ENCODE results near the gene MECP2. TPM values are rescaled to one million over a fixed set of nuclear protein-coding genes. Genes with fewer than 3 reads are reported as not detected.

Gene MECP2
- total RNA-seq, 1 experiment from 2014 or later, result 69.9 TPM

DNA sequence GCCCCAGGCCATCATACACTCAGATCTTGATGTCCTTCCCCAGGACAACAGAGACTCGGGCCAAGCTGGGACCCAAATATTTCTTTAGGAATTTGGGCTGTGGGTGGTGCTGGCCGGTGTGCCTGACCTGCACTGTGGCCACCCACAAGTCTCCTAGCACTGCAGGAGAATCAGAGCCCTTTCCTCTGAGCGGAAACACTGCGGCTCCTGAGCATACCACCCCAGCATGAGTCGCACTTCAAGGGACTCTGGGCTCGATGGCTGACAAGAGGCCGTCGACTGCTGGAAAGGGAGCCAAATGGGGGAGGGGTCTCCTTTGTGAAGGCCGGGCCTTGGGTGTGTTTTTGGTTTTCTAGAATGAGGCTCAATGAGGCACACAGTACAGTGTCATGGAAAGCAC lies 64.9 kb downstream of the MECP2 start:
- no peak overlapping the region for H3K27ac Mint-ChIP-seq (ENCODE audit: unreplicated experiment)
- no peaks in the 10 kb centered on the region for H3K4me1 Mint-ChIP-seq (ENCODE audit: low read depth, unreplicated experiment)
- H3K4me3 Mint-ChIP-seq (ENCODE audit: low read depth, unreplicated experiment), result no peak overlapping the region
- no peak for DNase-seq
- intact Hi-C loops (cut with micrococcal nuclease; ENCODE audit: unreplicated experiment), result no loop called here
- TF ChIP-seq, protein P1, sequence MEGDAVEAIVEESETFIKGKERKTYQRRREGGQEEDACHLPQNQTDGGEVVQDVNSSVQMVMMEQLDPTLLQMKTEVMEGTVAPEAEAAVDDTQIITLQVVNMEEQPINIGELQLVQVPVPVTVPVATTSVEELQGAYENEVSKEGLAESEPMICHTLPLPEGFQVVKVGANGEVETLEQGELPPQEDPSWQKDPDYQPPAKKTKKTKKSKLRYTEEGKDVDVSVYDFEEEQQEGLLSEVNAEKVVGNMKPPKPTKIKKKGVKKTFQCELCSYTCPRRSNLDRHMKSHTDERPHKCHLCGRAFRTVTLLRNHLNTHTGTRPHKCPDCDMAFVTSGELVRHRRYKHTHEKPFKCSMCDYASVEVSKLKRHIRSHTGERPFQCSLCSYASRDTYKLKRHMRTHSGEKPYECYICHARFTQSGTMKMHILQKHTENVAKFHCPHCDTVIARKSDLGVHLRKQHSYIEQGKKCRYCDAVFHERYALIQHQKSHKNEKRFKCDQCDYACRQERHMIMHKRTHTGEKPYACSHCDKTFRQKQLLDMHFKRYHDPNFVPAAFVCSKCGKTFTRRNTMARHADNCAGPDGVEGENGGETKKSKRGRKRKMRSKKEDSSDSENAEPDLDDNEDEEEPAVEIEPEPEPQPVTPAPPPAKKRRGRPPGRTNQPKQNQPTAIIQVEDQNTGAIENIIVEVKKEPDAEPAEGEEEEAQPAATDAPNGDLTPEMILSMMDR (IDR thresholded peaks at IDR 0.05; ENCODE audit: unreplicated experiment), result no peak
- CTCF ChIA-PET, result no interaction called here
- no peaks in the 10 kb centered on the region for H3K9me3 Mint-ChIP-seq (ENCODE audit: low read depth, unreplicated experiment)
- no TSS peak for BruUV-seq (replicated peaks)
- no peaks in the 10 kb centered on the region for H3K27me3 Mint-ChIP-seq (ENCODE audit: unreplicated experiment)
- H3K36me3 Mint-ChIP-seq (ENCODE audit: insufficient read depth, unreplicated experiment), result peaks cover 34% of the 10 kb centered on the region

DNA sequence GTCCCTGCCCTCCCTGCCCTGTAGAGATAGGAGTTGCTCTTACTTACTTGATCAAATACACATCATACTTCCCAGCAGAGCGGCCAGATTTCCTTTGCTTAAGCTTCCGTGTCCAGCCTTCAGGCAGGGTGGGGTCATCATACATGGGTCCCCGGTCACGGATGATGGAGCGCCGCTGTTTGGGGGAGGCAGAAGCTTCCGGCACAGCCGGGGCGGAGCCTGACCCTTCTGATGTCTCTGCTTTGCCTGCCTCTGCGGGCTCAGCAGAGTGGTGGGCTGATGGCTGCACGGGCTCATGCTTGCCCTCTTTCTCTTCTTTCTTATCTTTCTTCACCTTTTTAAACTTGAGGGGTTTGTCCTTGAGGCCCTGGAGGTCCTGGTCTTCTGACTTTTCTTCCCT lies 65.4 kb downstream of the MECP2 start:
- Mint-ChIP-seq H3K4me1 (ENCODE audit: low read depth, unreplicated experiment) (no peaks in the 10 kb centered on the region), H3K36me3 (ENCODE audit: insufficient read depth, unreplicated experiment) (peaks cover 31% of the 10 kb centered on the region), H3K9me3 (ENCODE audit: low read depth, unreplicated experiment) (no peaks in the 10 kb centered on the region), H3K27me3 (ENCODE audit: unreplicated experiment) (no peaks in the 10 kb centered on the region), H3K4me3 (ENCODE audit: low read depth, unreplicated experiment) (no peak overlapping the region), H3K27ac (ENCODE audit: unreplicated experiment) (no peak overlapping the region)
- no peak for DNase-seq
- CTCF ChIA-PET, result interaction anchor here (0.6 kb wide), 1 partner anchor 27 kb away, joined by 4 read pairs; no protein-coding TSS in a partner anchor
- TF ChIP-seq, protein P1 (IDR thresholded peaks at IDR 0.05; ENCODE audit: unreplicated experiment), result no peak
- intact Hi-C loops (cut with micrococcal nuclease; ENCODE audit: unreplicated experiment), result no loop called here
- no TSS peak for BruUV-seq (replicated peaks)

DNA sequence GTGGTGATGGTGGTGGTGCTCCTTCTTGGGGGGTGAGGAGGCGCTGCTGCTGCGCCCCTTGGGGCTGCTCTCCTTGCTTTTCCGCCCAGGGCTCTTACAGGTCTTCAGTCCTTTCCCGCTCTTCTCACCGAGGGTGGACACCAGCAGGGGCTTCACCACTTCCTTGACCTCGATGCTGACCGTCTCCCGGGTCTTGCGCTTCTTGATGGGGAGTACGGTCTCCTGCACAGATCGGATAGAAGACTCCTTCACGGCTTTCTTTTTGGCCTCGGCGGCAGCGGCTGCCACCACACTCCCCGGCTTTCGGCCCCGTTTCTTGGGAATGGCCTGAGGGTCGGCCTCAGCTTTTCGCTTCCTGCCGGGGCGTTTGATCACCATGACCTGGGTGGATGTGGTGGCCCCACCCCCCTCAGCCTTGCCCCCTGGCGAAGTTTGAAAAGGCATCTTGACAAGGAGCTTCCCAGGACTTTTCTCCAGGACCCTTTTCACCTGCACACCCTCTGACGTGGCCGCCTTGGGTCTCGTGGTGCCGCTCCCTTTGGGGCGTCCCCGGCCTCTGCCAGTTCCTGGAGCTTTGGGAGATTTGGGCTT lies 66.7 kb downstream of the MECP2 start:
- H3K27me3 Mint-ChIP-seq (ENCODE audit: unreplicated experiment), result no peaks in the 10 kb centered on the region
- intact Hi-C loops (cut with micrococcal nuclease; ENCODE audit: unreplicated experiment), result no loop called here
- peaks cover 28% of the 10 kb centered on the region for H3K36me3 Mint-ChIP-seq (ENCODE audit: insufficient read depth, unreplicated experiment)
- no peak overlapping the region for H3K4me3 Mint-ChIP-seq (ENCODE audit: low read depth, unreplicated experiment)
- H3K27ac Mint-ChIP-seq (ENCODE audit: unreplicated experiment), result no peak overlapping the region
- CTCF ChIA-PET, result no interaction called here
- no peaks in the 10 kb centered on the region for H3K4me1 Mint-ChIP-seq (ENCODE audit: low read depth, unreplicated experiment)
- BruUV-seq (replicated peaks), result no TSS peak
- TF ChIP-seq, protein P1 (IDR thresholded peaks at IDR 0.05; ENCODE audit: unreplicated experiment), result no peak
- no peaks in the 10 kb centered on the region for H3K9me3 Mint-ChIP-seq (ENCODE audit: low read depth, unreplicated experiment)
- no peak for DNase-seq

DNA sequence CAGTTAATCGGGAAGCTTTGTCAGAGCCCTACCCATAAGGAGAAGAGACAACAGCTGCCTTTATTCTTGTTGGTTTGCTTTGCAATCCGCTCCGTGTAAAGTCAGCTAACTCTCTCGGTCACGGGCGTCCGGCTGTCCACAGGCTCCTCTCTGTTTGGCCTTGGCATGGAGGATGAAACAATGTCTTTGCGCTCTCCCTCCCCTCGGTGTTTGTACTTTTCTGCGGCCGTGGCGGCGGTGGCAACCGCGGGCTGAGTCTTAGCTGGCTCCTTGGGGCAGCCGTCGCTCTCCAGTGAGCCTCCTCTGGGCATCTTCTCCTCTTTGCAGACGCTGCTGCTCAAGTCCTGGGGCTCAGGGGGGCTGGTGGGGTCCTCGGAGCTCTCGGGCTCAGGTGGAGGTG lies 67.3 kb downstream of the MECP2 start:
- DNase-seq, result no peak
- Mint-ChIP-seq H3K27ac (ENCODE audit: unreplicated experiment) (no peak overlapping the region), H3K27me3 (ENCODE audit: unreplicated experiment) (no peaks in the 10 kb centered on the region), H3K36me3 (ENCODE audit: insufficient read depth, unreplicated experiment) (peaks cover 26% of the 10 kb centered on the region), H3K4me3 (ENCODE audit: low read depth, unreplicated experiment) (no peak overlapping the region), H3K9me3 (ENCODE audit: low read depth, unreplicated experiment) (no peaks in the 10 kb centered on the region), H3K4me1 (ENCODE audit: low read depth, unreplicated experiment) (no peaks in the 10 kb centered on the region)
- CTCF ChIA-PET, result no interaction called here
- intact Hi-C loops (cut with micrococcal nuclease; ENCODE audit: unreplicated experiment), result no loop called here
- TF ChIP-seq, protein P1 (IDR thresholded peaks at IDR 0.05; ENCODE audit: unreplicated experiment), result no peak
- BruUV-seq (replicated peaks), result TSS peak; percentile 13

All from Calu3 (cell line).